Upper lobe of left lung (tissue), 6 donors: ENCODE measurements around the gene MVK. TPM values are rescaled to one million over a fixed set of nuclear protein-coding genes. Genes with fewer than 3 reads are reported as not detected.
A peak's percentile ranks its signal among the peaks of the same experiment; 100 is the strongest.

Experiments used
- ATAC-seq, 2 donors: fragments of 200-7000 bp; cut with Tn5 transposase; one replicate each; pipeline ENCODE4 v1.9.1; 2022; ENCODE audit warnings: mild to moderate bottlenecking in 2 of 2, moderate library complexity in 2 of 2; ENCODE audit not compliant: low FRiP score in 2 of 2
- DNase-seq, 2 donors: peaks; one replicate each; pipeline ENCODE4 v3.0.0-alpha.2; 2019 to 2020
- H3K27ac ChIP-seq, 4 donors: fragments of 200-600 bp; sonication (generic); one replicate each; pipeline ENCODE4 v1.5.1; 2016 to 2019
- H3K27me3 ChIP-seq, 4 donors: fragments of 200-600 bp; sonication (generic); one replicate each; pipeline ENCODE4 v1.5.1; 2017 to 2019
- H3K36me3 ChIP-seq, 4 donors: fragments of 200-600 bp; sonication (generic); one replicate each; pipeline ENCODE4 v1.5.1; 2016 to 2019
- H3K4me1 ChIP-seq, 4 donors: fragments of 200-600 bp; sonication (generic); one replicate each; pipeline ENCODE4 v1.5.1; 2018 to 2019
- H3K4me3 ChIP-seq, 4 donors: fragments of 200-600 bp; sonication (generic); one replicate each; pipeline ENCODE4 v1.5.1; 2017 to 2019; ENCODE audit warnings: mild to moderate bottlenecking in 2 of 4, moderate library complexity in 1 of 4
- H3K9me3 ChIP-seq, 4 donors: fragments of 200-600 bp; sonication (generic); one replicate each; pipeline ENCODE4 v1.5.1; 2018 to 2019
- EP300 ChIP-seq, 4 donors: sonication (generic); formaldehyde crosslinking; IDR thresholded peaks; one replicate each; pipeline ENCODE4 v1.5.1; 2017; ENCODE audit warnings: antibody characterized with exemption in 4 of 4, control low read depth in 2 of 4
- POLR2A ChIP-seq, 4 donors: fragments of 450-650 bp; IDR thresholded peaks; one replicate each; pipeline ENCODE4 v1.5.1; 2016 to 2017; ENCODE audit warnings: antibody characterized with exemption in 4 of 4, mild to moderate bottlenecking in 2 of 4
- POLR2AphosphoS5 ChIP-seq, 2 donors: sonication (generic); formaldehyde crosslinking; IDR thresholded peaks; one replicate each; pipeline ENCODE4 v1.5.1; 2017; ENCODE audit warnings: antibody characterized with exemption in 2 of 2
- WGBS, 2 donors: methylation state at CpG; one replicate each; pipeline ENCODE4 v1.1.5; 2017 to 2018; 5-methylcytosine and 5-hydroxymethylcytosine counted together
- total RNA-seq, 6 donors: library from RNA; depleted of rRNA in 4 of 6; stranded (reverse); fragments of >200 nt in 4 of 6; gene quantifications; one replicate each; pipeline versions ENCODE4 v1.1.0 to v1.2.1, GENCODE V29; 2016 to 2021
- TF ChIP-seq, protein P1 (sequence below), 6 experiments: fragments of 450-650 bp in 4 of 6; fragments of 200-600 bp in 2 of 6; sonication (generic) in 2 of 6; IDR thresholded peaks; one replicate each; pipeline ENCODE4 v1.5.1; 2016 to 2019; ENCODE audit warnings: antibody characterized with exemption in 6 of 6
- donor health status: DM: no; HTN: no; CAD: no; lungs with moderate emphysema.
- donor health status: DM: no; HTN: yes; CAD: no; lungs with severe emphysema.

Gene MVK
- total RNA-seq, 6 donors from 2014 or later = 22.2 to 56.2 (median 41.5) TPM

DNA sequence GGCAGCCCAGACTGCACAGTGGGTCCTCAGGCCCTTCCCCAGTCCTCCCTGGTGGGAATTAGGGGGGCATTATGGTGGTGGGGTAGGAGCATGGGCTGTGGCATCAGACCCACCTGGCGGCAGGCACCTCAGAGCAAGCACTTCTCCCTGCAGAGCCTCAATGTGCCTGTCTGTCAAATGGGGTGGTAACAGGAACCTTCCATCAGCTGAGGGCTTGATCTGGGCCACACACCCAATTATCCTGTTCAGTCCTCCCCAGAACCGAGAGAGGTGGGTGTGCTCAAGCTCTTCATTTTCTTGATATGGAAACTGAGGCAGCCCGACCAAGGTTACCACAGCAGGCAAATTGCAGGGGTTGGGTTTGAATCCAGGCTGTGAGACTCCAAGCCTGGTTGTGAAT is 38.4 kb downstream of the MVK start:
- no peak for ATAC-seq
- DNase-seq = no peak
- Histone ChIP-seq H3K27me3 (no peaks in the 10 kb centered on the region), H3K9me3 (no peaks in the 10 kb centered on the region), H3K27ac (no peak overlapping the region), H3K4me3 (no peak overlapping the region), H3K4me1 (no peaks in the 10 kb centered on the region), H3K36me3 (no peaks in the 10 kb centered on the region)
- 85 to 100% methylated on average over 1 to 3 of the region's 3 CpGs for whole genome bisulfite sequencing, 2 donors
- TF ChIP-seq POLR2A (IDR thresholded peaks at IDR 0.05) (no peak), POLR2AphosphoS5 (IDR thresholded peaks at IDR 0.05) (no peak), EP300 (IDR thresholded peaks at IDR 0.05) (no peak)
- TF ChIP-seq, protein P1, sequence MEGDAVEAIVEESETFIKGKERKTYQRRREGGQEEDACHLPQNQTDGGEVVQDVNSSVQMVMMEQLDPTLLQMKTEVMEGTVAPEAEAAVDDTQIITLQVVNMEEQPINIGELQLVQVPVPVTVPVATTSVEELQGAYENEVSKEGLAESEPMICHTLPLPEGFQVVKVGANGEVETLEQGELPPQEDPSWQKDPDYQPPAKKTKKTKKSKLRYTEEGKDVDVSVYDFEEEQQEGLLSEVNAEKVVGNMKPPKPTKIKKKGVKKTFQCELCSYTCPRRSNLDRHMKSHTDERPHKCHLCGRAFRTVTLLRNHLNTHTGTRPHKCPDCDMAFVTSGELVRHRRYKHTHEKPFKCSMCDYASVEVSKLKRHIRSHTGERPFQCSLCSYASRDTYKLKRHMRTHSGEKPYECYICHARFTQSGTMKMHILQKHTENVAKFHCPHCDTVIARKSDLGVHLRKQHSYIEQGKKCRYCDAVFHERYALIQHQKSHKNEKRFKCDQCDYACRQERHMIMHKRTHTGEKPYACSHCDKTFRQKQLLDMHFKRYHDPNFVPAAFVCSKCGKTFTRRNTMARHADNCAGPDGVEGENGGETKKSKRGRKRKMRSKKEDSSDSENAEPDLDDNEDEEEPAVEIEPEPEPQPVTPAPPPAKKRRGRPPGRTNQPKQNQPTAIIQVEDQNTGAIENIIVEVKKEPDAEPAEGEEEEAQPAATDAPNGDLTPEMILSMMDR (IDR thresholded peaks at IDR 0.05) = no peak

DNA sequence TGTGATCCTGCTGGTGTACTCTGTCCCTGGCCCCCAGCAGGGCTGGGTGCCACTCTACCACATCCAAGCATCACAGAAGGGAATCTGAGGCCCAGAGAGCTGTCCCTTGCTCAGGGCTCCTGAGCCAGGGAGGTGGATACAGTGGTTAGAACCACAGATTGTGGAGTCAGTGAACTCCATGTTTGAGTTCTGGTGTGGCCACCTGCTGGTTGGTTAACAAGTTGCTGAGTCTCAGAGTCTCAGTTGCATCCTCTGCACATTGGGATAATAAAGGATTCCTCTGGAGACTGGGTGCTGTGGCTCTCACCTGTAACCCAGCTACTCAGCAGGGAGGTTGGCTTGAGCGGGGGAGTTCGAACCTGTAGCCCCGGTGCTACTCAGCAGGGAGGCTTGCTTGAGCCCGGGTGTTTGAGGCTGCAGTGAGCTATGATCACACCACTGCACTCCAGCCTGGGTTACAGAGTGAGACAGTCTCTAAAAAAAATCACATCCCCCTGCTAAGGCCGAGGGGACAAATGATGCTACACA is 39.4 kb downstream of the MVK start:
- H3K4me1 ChIP-seq = no peaks in the 10 kb centered on the region
- H3K4me3 ChIP-seq = no peak overlapping the region
- H3K9me3 ChIP-seq = no peaks in the 10 kb centered on the region
- no peak for ATAC-seq
- no peaks in the 10 kb centered on the region for H3K36me3 ChIP-seq
- no peak for DNase-seq
- H3K27ac ChIP-seq = no peak overlapping the region
- 49 to 52% methylated on average over 4 to 5 of the region's 5 CpGs for WGBS, 2 donors
- TF ChIP-seq, protein P1 (IDR thresholded peaks at IDR 0.05) = peak in 1 of 6 experiments; percentile 12
- TF ChIP-seq EP300 (IDR thresholded peaks at IDR 0.05) = no peak
- H3K27me3 ChIP-seq = no peaks in the 10 kb centered on the region

DNA sequence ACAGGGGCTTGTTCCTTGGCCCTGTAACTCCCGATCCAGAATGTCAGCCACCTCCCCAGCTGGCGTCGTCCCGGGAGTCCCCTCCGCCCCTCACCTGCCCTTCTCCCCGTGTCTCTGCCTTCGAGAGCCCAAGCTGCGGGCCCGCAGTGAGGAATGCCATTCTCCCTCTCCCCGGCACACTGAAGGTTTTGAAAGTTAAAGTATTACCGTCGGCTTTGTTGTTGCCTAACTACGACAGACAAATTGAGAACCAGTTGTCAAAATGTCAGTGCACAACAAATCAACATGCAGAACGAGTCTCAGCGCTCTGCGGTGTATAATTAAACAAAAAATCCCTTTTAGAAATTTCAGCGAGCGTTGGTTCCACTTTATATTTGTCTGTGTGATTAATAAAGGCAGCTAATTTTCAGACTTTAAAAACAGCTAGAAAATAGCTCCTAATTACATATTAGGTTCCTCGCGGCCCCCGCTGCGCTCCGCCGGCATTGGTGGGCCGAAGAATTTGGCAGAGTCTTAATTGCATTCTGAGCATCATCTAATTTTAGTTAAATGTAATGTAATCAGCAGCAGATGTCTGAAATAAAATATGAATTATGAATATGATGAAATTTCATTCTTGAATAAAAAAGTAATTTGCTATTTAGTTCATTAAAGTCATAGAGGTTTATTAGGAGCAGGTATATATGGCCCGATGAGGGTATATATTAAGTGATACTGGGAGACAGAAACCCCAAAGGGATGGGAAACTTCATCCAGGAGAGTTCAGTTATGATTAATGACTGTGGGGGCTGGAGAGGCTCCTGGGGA is 40.3 kb downstream of the MVK start:
- no peak for ATAC-seq
- H3K27ac ChIP-seq = no peak overlapping the region
- DNase-seq = no peak

GRCh38 chr12:109615556-109616229 is 42.1 kb downstream of the MVK start:
- H3K9me3 ChIP-seq = no peaks in the 10 kb centered on the region
- no peak for TF ChIP-seq POLR2A (IDR thresholded peaks at IDR 0.05)
- TF ChIP-seq EP300 (IDR thresholded peaks at IDR 0.05) = no peak
- TF ChIP-seq POLR2AphosphoS5 (IDR thresholded peaks at IDR 0.05) = no peak
- TF ChIP-seq, protein P1 (IDR thresholded peaks at IDR 0.05) = no peak
- no peaks in the 10 kb centered on the region for H3K36me3 ChIP-seq
- ATAC-seq (no peak), DNase-seq (no peak)
- H3K4me3 ChIP-seq = no peak overlapping the region
- 57 to 72% methylated on average over 14 of the region's 14 CpGs for WGBS, 2 donors
- no peak overlapping the region for H3K27ac ChIP-seq
- no peaks in the 10 kb centered on the region for H3K27me3 ChIP-seq
- H3K4me1 ChIP-seq = no peaks in the 10 kb centered on the region

More for the DNA sequence above, 40.3 kb downstream of the MVK start:
- WGBS, 2 donors = 50 to 60% methylated on average over 25 to 26 of the region's 26 CpGs
- no peaks in the 10 kb centered on the region for H3K27me3 ChIP-seq
- H3K4me3 ChIP-seq = no peak overlapping the region
- no peaks in the 10 kb centered on the region for H3K9me3 ChIP-seq
- no peaks in the 10 kb centered on the region for H3K36me3 ChIP-seq
- no peak for TF ChIP-seq POLR2AphosphoS5 (IDR thresholded peaks at IDR 0.05)
- H3K4me1 ChIP-seq = no peaks in the 10 kb centered on the region

DNA sequence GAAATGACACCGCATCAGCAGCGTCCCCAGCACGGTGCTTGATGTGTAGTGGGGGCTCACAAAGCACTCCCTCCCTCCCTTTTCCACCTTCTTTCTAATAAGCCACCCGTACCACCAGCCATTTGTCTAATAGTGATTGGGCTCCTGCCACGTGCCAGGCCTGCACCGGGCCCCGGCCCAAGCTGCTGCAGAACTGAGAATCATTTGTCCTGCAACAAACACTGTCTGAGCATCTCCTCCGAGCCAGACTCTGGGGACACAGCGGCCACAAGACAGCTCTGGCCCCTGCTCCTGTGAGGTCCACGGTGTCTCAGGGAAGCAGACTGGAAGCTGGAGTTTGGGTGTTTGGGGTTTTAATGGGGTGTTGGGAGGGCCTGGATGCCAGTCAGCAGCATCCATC is 43.9 kb downstream of the MVK start:
- 69 to 71% methylated on average over 10 of the region's 10 CpGs for WGBS, 2 donors
- Histone ChIP-seq H3K27ac (no peak overlapping the region), H3K27me3 (no peaks in the 10 kb centered on the region), H3K4me1 (no peaks in the 10 kb centered on the region), H3K9me3 (no peaks in the 10 kb centered on the region), H3K36me3 (no peaks in the 10 kb centered on the region), H3K4me3 (no peak overlapping the region)
- TF ChIP-seq POLR2AphosphoS5 (IDR thresholded peaks at IDR 0.05) = no peak
- TF ChIP-seq, protein P1 (IDR thresholded peaks at IDR 0.05) = no peak
- no peak for TF ChIP-seq POLR2A (IDR thresholded peaks at IDR 0.05)
- TF ChIP-seq EP300 (IDR thresholded peaks at IDR 0.05) = no peak
- ATAC-seq (no peak), DNase-seq (peak in 1 of 2 donors; percentile 49)
